Ovary (tissue), 3 donors: ENCODE data around the gene ADAMTS20.

Experiments
- POLR2A ChIP-seq: fragments of 450-650 bp; IDR thresholded peaks from one replicate; pipeline ENCODE4 v1.6.1; 2017; ENCODE audit warnings: antibody characterized with exemption, mild to moderate bottlenecking, moderate library complexity
- TF ChIP-seq, protein P1 (sequence below), 3 donors: fragments of 450-650 bp in 2 of 3; fragments of 200-600 bp in 1 of 3; IDR thresholded peaks; one replicate each; pipeline versions ENCODE4 v1.5.1 to v1.8.0; 2016 to 2022; ENCODE audit warnings: antibody characterized with exemption in 3 of 3, mild to moderate bottlenecking in 1 of 3
- donor health status: DM: no; HTN: no; CAD: no.

- TF ChIP-seq, protein P1, sequence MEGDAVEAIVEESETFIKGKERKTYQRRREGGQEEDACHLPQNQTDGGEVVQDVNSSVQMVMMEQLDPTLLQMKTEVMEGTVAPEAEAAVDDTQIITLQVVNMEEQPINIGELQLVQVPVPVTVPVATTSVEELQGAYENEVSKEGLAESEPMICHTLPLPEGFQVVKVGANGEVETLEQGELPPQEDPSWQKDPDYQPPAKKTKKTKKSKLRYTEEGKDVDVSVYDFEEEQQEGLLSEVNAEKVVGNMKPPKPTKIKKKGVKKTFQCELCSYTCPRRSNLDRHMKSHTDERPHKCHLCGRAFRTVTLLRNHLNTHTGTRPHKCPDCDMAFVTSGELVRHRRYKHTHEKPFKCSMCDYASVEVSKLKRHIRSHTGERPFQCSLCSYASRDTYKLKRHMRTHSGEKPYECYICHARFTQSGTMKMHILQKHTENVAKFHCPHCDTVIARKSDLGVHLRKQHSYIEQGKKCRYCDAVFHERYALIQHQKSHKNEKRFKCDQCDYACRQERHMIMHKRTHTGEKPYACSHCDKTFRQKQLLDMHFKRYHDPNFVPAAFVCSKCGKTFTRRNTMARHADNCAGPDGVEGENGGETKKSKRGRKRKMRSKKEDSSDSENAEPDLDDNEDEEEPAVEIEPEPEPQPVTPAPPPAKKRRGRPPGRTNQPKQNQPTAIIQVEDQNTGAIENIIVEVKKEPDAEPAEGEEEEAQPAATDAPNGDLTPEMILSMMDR (IDR thresholded peaks at IDR 0.05): no peak
- TF ChIP-seq POLR2A: no peak
These were observed 58.7 kb downstream of the ADAMTS20 start for GRCh38 chr12:43493261-43493797.
